HEK293 (cell line): Measurements from ENCODE around the gene SIK3.

Experiments
- CTCF ChIA-PET: fragments of 350-600 bp; formaldehyde crosslinking; extraction: SDS; loops from one replicate; lab custom pipeline; 2021; ENCODE audit warnings: antibody characterized with exemption; lab: Yijun Ruan, JAX
- POLR2A ChIA-PET: fragments of 300-600 bp; formaldehyde crosslinking; extraction: SDS; loops from one replicate; lab custom pipeline; 2020; ENCODE audit warnings: antibody characterized with exemption, inconsistent platforms; lab: Yijun Ruan, JAX
- H3K27ac ChIP-seq: fragments of 200-500 bp; sonication (Bioruptor generic); 2 replicates; pipeline ENCODE4 v1.5.1; 2014; ENCODE audit warnings: low read depth, low read length, control low read depth, inconsistent platforms; ENCODE audit errors: extremely low read depth
- H3K36me3 ChIP-seq, 2 experiments: fragments of 200-500 bp in 1 of 2; sonication (Bioruptor generic) in 1 of 2; 1 replicate in 1 of 2; 2 replicates in 1 of 2; pipeline ENCODE4 v1.5.1; 2014 to 2017; ENCODE audit warnings: inconsistent platforms in 2 of 2, low read length in 2 of 2; ENCODE audit not compliant: control insufficient read depth in 2 of 2, insufficient read depth in 1 of 2
- H3K4me1 ChIP-seq: fragments of 200-500 bp; sonication (Bioruptor generic); 2 replicates; pipeline ENCODE4 v1.5.1; 2014; ENCODE audit warnings: mild to moderate bottlenecking, low read length, inconsistent platforms; ENCODE audit not compliant: control insufficient read depth, insufficient read depth
- H3K4me3 ChIP-seq: 2 replicates; pipeline ENCODE4 v1.5.1; 2011; ENCODE audit warnings: low read depth, mild to moderate bottlenecking, control low read depth, low read length, moderate library complexity
- H3K9me3 ChIP-seq: fragments of 200-500 bp; sonication (Bioruptor generic); 2 replicates; pipeline ENCODE4 v1.5.1; 2014; ENCODE audit warnings: low read depth, low read length, inconsistent platforms; ENCODE audit not compliant: control insufficient read depth, insufficient read depth
- IKZF3 ChIP-seq: fragments of 450-650 bp; IDR thresholded peaks from 2 replicates; pipeline ENCODE4 v1.5.0; 2018; ENCODE audit warnings: missing biosample characterization, mild to moderate bottlenecking, missing genetic modification characterization, moderate library complexity
- MYNN ChIP-seq: fragments of 450-650 bp; formaldehyde crosslinking; IDR thresholded peaks from 2 replicates; pipeline ENCODE4 v1.5.1; 2016; ENCODE audit warnings: missing biosample characterization, missing genetic modification characterization, borderline replicate concordance
- OVOL3 ChIP-seq: fragments of 450-650 bp; formaldehyde crosslinking; IDR thresholded peaks from 2 replicates; pipeline ENCODE4 v1.5.1; 2016; ENCODE audit warnings: missing biosample characterization, missing genetic modification characterization
- PRDM1 ChIP-seq: fragments of 450-650 bp; formaldehyde crosslinking; IDR thresholded peaks from 2 replicates; pipeline ENCODE4; 2016; ENCODE audit warnings: missing biosample characterization, missing genetic modification characterization
- SCRT1 ChIP-seq: fragments of 450-650 bp; formaldehyde crosslinking; IDR thresholded peaks from 2 replicates; pipeline ENCODE4 v1.5.1; 2016; ENCODE audit warnings: missing biosample characterization, missing genetic modification characterization, borderline replicate concordance
- ZBTB48 ChIP-seq: fragments of 450-650 bp; formaldehyde crosslinking; IDR thresholded peaks from 2 replicates; pipeline ENCODE4 v1.5.1; 2016; ENCODE audit warnings: missing biosample characterization, missing genetic modification characterization
- ZBTB7A ChIP-seq: fragments of 450-650 bp; formaldehyde crosslinking; IDR thresholded peaks from 2 replicates; pipeline ENCODE4 v1.5.1; 2016; ENCODE audit warnings: low read depth, missing biosample characterization, missing genetic modification characterization
- ZNF19 ChIP-seq: fragments of 450-650 bp; formaldehyde crosslinking; IDR thresholded peaks from 2 replicates; pipeline ENCODE4; 2016; ENCODE audit warnings: missing biosample characterization, missing genetic modification characterization, low read depth
- ZNF341 ChIP-seq: fragments of 450-650 bp; formaldehyde crosslinking; IDR thresholded peaks from 2 replicates; pipeline ENCODE4; 2016; ENCODE audit warnings: low read depth, missing biosample characterization, missing genetic modification characterization
- ZNF37A ChIP-seq: fragments of 450-650 bp; IDR thresholded peaks from 2 replicates; pipeline ENCODE4 v1.5.1; 2018; ENCODE audit warnings: missing biosample characterization, missing genetic modification characterization
- ZNF529 ChIP-seq: fragments of 450-650 bp; formaldehyde crosslinking; IDR thresholded peaks from 2 replicates; pipeline ENCODE4 v1.5.1; 2017; ENCODE audit warnings: missing genetic modification characterization, missing biosample characterization; ENCODE audit not compliant: insufficient replicate concordance
- ZNF600 ChIP-seq: fragments of 450-650 bp; formaldehyde crosslinking; IDR thresholded peaks from 2 replicates; pipeline ENCODE4 v1.5.1; 2016; ENCODE audit warnings: missing biosample characterization, missing genetic modification characterization
- ZNF660 ChIP-seq: fragments of 450-650 bp; IDR thresholded peaks from 2 replicates; pipeline ENCODE4 v1.5.1; 2018; ENCODE audit warnings: missing biosample characterization, mild to moderate bottlenecking, missing genetic modification characterization
- ZNF76 ChIP-seq: fragments of 450-650 bp; formaldehyde crosslinking; IDR thresholded peaks from 2 replicates; pipeline ENCODE4; 2016; ENCODE audit warnings: low read depth, missing biosample characterization, missing genetic modification characterization, borderline replicate concordance
- ZNF830 ChIP-seq: fragments of 450-650 bp; IDR thresholded peaks from 2 replicates; pipeline ENCODE4 v1.5.0; 2018; ENCODE audit warnings: missing biosample characterization, missing genetic modification characterization, low read depth, mild to moderate bottlenecking, moderate library complexity
- TF ChIP-seq, protein P1 (sequence below): fragments of 450-650 bp; formaldehyde crosslinking; IDR thresholded peaks from 2 replicates; pipeline ENCODE4 v1.5.1; 2017; ENCODE audit warnings: missing biosample characterization, missing genetic modification characterization
- TF ChIP-seq, protein P2 (sequence below): fragments of 450-650 bp; formaldehyde crosslinking; IDR thresholded peaks from 2 replicates; pipeline ENCODE4 v1.5.1; 2016; ENCODE audit warnings: missing biosample characterization, missing genetic modification characterization
- TF ChIP-seq, protein P3 (sequence below): fragments of 450-650 bp; formaldehyde crosslinking; IDR thresholded peaks from 2 replicates; pipeline ENCODE4 v1.5.1; 2016; ENCODE audit warnings: missing biosample characterization, missing genetic modification characterization
- TF ChIP-seq, protein P4 (sequence below): fragments of 450-650 bp; formaldehyde crosslinking; IDR thresholded peaks from 2 replicates; pipeline ENCODE4 v1.5.1; 2016; ENCODE audit warnings: missing biosample characterization, missing genetic modification characterization

Gene SIK3

DNA sequence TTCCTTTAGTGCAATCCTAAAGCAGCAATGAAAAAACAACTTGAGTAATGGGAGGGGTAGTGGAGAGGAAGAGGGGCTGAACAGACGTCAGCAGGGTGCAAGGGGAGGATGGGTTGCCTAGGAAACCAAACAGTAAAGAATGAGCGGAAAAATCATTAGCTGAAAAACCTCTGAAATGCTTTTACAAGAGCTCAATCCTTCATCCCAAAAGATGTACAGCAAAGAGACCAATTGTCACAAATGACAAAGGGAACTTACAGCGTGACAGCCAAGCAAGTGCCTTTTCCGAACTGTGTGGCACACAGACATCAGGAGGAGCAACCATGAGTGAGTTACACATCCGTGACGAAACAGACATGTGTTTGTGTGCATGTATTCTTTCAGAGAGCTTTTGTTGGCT, 104.6 kb downstream of the SIK3 start:
- no peak for TF ChIP-seq ZNF660 (tag by site-specific recombination)
- TF ChIP-seq, protein P1, sequence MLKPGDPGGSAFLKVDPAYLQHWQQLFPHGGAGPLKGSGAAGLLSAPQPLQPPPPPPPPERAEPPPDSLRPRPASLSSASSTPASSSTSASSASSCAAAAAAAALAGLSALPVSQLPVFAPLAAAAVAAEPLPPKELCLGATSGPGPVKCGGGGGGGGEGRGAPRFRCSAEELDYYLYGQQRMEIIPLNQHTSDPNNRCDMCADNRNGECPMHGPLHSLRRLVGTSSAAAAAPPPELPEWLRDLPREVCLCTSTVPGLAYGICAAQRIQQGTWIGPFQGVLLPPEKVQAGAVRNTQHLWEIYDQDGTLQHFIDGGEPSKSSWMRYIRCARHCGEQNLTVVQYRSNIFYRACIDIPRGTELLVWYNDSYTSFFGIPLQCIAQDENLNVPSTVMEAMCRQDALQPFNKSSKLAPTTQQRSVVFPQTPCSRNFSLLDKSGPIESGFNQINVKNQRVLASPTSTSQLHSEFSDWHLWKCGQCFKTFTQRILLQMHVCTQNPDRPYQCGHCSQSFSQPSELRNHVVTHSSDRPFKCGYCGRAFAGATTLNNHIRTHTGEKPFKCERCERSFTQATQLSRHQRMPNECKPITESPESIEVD (tag by site-specific recombination) = 0 out of 2 replicates have a peak, but pooled peaks have one; percentile 23
- TF ChIP-seq, all 188 proteins: peak for 1
- Histone ChIP-seq H3K9me3 (no peaks in the 10 kb centered on the region), H3K4me1 (no peaks in the 10 kb centered on the region; the same call in 1 of the 2 replicates), H3K4me3 (no peak overlapping the region), H3K27ac (no peak overlapping the region), H3K36me3 (no peaks in the 10 kb centered on the region)
- ChIA-PET POLR2A (interaction anchor here (1.4 kb wide), 1 partner anchor 9 kb away, joined by 3 read pairs; no protein-coding TSS in a partner anchor), CTCF (interaction anchor here (0.6 to 0.7 kb wide), 3 partner anchors 18 to 105 kb away, joined by 3 to 4 read pairs (median 4); no protein-coding TSS in a partner anchor)

DNA sequence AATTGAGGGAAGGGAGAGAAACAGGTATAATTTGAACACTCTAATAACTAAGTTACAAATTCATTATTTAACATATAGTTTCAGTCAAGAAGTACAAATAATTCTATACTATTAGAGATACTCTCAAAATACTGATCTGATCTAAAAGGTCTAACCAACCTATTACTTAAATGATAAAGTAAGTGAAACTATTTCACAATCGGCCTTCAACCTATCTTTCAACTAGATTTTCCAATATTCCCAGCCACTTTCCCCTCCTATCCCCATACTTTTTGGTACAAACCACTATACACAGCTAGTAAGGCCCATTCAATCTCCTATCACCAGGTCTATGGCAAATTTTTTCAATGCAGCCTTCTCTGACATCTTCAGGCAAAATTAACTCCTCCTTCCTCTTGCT, 106.7 kb downstream of the SIK3 start:
- no peaks in the 10 kb centered on the region for H3K36me3 ChIP-seq
- H3K27ac ChIP-seq = no peak overlapping the region
- H3K4me3 ChIP-seq = no peak overlapping the region
- no peaks in the 10 kb centered on the region; the same call in 1 of the 2 replicates for H3K4me1 ChIP-seq
- H3K9me3 ChIP-seq = no peaks in the 10 kb centered on the region
- ChIA-PET CTCF (no interaction called here), POLR2A (no interaction called here)
- TF ChIP-seq MYNN (tag by site-specific recombination) = no peak

DNA sequence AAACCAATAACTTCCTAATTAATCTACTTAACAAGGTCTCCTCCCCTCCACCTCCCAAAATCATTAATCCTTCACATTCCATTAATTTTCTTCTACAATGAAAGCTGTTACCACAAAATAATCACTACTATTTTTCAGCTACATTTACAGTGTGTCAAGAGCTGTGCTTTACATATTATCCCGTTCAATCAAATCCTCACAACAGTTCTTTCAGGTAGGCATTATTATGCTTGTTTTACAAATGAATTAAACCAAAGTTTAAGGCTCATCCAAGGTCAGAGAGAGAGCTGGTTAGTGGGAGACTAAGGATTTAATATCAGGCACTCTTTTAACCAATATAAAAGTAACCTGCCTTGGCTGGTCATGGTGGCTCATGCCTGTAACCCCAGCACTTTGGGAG, 107.4 kb downstream of the SIK3 start:
- Histone ChIP-seq H3K36me3 (no peaks in the 10 kb centered on the region), H3K27ac (no peak overlapping the region), H3K9me3 (no peaks in the 10 kb centered on the region), H3K4me1 (no peaks in the 10 kb centered on the region; the same call in 1 of the 2 replicates), H3K4me3 (no peak overlapping the region)
- POLR2A ChIA-PET = no interaction called here
- CTCF ChIA-PET = no interaction called here
- TF ChIP-seq ZNF529 (tag by site-specific recombination) = no peak
- TF ChIP-seq ZBTB7A (tag by site-specific recombination) = no peak
- TF ChIP-seq SCRT1 (tag by site-specific recombination) = no peak
- no peak for TF ChIP-seq ZNF830
- TF ChIP-seq, protein P2, sequence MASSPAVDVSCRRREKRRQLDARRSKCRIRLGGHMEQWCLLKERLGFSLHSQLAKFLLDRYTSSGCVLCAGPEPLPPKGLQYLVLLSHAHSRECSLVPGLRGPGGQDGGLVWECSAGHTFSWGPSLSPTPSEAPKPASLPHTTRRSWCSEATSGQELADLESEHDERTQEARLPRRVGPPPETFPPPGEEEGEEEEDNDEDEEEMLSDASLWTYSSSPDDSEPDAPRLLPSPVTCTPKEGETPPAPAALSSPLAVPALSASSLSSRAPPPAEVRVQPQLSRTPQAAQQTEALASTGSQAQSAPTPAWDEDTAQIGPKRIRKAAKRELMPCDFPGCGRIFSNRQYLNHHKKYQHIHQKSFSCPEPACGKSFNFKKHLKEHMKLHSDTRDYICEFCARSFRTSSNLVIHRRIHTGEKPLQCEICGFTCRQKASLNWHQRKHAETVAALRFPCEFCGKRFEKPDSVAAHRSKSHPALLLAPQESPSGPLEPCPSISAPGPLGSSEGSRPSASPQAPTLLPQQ = no peak
- no peak for TF ChIP-seq ZNF19
- TF ChIP-seq ZNF600 = no peak
- no peak for TF ChIP-seq IKZF3 (tag by site-specific recombination)
- no peak for TF ChIP-seq ZBTB48 (tag by site-specific recombination)
- TF ChIP-seq ZNF341 = no peak
- TF ChIP-seq ZNF37A (tag by site-specific recombination) = no peak

DNA sequence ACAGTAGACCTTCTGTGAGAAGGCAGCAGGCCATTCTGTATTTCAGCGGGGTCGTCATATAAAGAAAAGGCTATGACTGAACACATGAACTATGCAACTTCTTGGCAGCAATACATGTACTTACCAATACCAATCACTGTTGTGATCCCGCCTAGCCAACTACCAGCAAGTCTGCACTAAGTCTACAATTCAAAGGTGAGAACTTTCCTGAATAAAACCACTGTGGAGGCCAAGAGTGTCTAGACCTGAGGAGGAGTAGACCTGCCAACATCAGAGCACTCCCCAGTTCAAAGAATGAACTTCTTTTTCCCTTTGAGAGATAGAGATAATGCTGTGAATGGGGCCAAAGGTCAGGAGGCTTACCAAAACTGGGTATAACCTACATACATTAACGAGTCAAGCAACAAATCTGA, 108.2 kb downstream of the SIK3 start:
- Histone ChIP-seq H3K4me1 (no peaks in the 10 kb centered on the region; the same call in 1 of the 2 replicates), H3K27ac (no peak overlapping the region)

More for the DNA sequence above, 108.2 kb downstream of the SIK3 start:
- TF ChIP-seq, protein P3, sequence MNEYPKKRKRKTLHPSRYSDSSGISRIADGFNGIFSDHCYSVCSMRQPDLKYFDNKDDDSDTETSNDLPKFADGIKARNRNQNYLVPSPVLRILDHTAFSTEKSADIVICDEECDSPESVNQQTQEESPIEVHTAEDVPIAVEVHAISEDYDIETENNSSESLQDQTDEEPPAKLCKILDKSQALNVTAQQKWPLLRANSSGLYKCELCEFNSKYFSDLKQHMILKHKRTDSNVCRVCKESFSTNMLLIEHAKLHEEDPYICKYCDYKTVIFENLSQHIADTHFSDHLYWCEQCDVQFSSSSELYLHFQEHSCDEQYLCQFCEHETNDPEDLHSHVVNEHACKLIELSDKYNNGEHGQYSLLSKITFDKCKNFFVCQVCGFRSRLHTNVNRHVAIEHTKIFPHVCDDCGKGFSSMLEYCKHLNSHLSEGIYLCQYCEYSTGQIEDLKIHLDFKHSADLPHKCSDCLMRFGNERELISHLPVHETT = no peak
- TF ChIP-seq OVOL3 (tag by site-specific recombination) (no peak), PRDM1 (tag by site-specific recombination) (no peak), ZNF76 (no peak)
- TF ChIP-seq, protein P4, sequence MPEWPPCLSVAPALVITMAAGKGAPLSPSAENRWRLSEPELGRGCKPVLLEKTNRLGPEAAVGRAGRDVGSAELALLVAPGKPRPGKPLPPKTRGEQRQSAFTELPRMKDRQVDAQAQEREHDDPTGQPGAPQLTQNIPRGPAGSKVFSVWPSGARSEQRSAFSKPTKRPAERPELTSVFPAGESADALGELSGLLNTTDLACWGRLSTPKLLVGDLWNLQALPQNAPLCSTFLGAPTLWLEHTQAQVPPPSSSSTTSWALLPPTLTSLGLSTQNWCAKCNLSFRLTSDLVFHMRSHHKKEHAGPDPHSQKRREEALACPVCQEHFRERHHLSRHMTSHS (tag by site-specific recombination) = no peak
- Histone ChIP-seq H3K4me3 (no peak overlapping the region), H3K9me3 (no peaks in the 10 kb centered on the region), H3K36me3 (no peaks in the 10 kb centered on the region)
- POLR2A ChIA-PET = no interaction called here
- CTCF ChIA-PET = no interaction called here
